NT2/D1 (cell line): Measurements from ENCODE around the gene HOXA4.

Experiments
- SUZ12 ChIP-seq: IDR thresholded peaks from 2 replicates; pipeline ENCODE4 v1.6.1; 2011; ENCODE audit not compliant: insufficient read length, insufficient read depth; ENCODE audit errors: extremely low read depth
- YY1 ChIP-seq: IDR thresholded peaks from 2 replicates; pipeline ENCODE4 v1.6.1; 2011; ENCODE audit not compliant: insufficient read length, insufficient read depth
- ZNF274 ChIP-seq: IDR thresholded peaks from 2 replicates; pipeline ENCODE4 v1.6.1; 2011; ENCODE audit warnings: mild to moderate bottlenecking, low read depth, low read length

DNA sequence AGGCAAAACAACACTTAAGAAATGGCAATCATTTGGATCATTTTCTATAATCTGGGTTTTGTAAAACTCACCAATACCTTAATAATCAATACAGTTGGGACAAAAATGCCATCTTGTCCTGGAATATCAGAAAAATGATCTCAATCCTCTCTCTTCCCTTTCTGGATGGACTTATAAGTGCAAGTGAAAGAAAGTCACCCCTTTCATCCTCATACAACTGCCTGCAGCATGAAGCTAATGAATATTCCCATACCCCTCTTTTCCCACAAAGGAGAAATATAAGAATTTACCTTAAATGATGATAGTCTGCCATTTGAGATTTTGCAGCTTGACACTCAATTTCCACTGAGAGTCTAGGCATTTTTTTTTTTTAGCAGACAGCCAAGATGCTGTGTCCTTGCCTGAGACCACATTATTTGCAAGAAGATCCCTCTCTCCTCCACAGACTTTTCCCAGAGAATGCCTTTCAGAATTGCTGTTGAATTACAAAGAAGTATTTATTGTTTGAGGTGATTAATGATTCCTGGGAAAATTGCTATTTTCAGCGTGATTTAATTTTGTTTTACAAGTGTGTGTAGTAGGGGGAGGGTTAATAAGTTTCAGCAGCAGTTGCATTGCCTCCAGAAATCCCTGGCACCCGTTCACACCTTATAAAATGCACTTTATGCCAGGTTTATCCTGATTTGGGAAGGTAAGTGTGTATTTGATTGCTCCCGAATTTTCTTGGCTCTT lies 3.8 kb downstream of the HOXA4 start:
- TF ChIP-seq YY1 (no peak), ZNF274 (no peak), SUZ12 (no peak)
